GM12874 (cell line): ENCODE results near the gene SKIDA1.

ENCODE experiments used
- CTCF ChIP-seq: IDR thresholded peaks from 2 replicates; pipeline ENCODE4 v1.5.1; 2011; ENCODE audit warnings: low read depth, mild to moderate bottlenecking, control low read depth, low read length, moderate library complexity; ENCODE audit not compliant: insufficient read depth

Gene SKIDA1

GRCh38 chr10:21519941-21520436 is 5.5 kb downstream of the SKIDA1 start:
- no peak for TF ChIP-seq CTCF

GRCh38 chr10:21519397-21519933 is 6.0 kb downstream of the SKIDA1 start:
- TF ChIP-seq CTCF, result no peak

GRCh38 chr10:21518641-21519396 is 6.7 kb downstream of the SKIDA1 start:
- no peak for TF ChIP-seq CTCF

GRCh38 chr10:21518149-21518640 is 7.3 kb downstream of the SKIDA1 start:
- no peak for TF ChIP-seq CTCF

GRCh38 chr10:21517134-21518031 is 8.1 kb downstream of the SKIDA1 start:
- no peak for TF ChIP-seq CTCF

GRCh38 chr10:21516242-21517131 is 9.0 kb downstream of the SKIDA1 start:
- no peak for TF ChIP-seq CTCF
